Type B pancreatic cell (in vitro differentiated cells): ENCODE measurements around the gene MGRN1. TPM values are rescaled to one million over a fixed set of nuclear protein-coding genes. Genes with fewer than 3 reads are reported as not detected.

Source experiments
- DNase-seq: peaks from one replicate; pipeline ENCODE4 v3.0.0; 2021; ENCODE audit warnings: mixed read lengths; ENCODE audit not compliant: unreplicated experiment; ENCODE audit errors: extremely low spot score
- H3K27ac Mint-ChIP-seq: 2 replicates; pipeline ENCODE4 v1.8.0; 2021; ENCODE audit warnings: mild to moderate bottlenecking, mixed read lengths
- H3K27me3 Mint-ChIP-seq: 2 replicates; pipeline ENCODE4 v1.8.0; 2021; ENCODE audit warnings: mixed read lengths
- H3K36me3 Mint-ChIP-seq: 2 replicates; pipeline ENCODE4 v1.8.0; 2021; ENCODE audit warnings: mixed read lengths
- H3K4me1 Mint-ChIP-seq: one replicate; pipeline ENCODE4 v1.8.0; 2021; ENCODE audit warnings: mixed read lengths; ENCODE audit not compliant: unreplicated experiment
- H3K4me3 Mint-ChIP-seq: 2 replicates; pipeline ENCODE4 v1.8.0; 2021; ENCODE audit warnings: mild to moderate bottlenecking, mixed read lengths
- H3K9me3 Mint-ChIP-seq: 2 replicates; pipeline ENCODE4 v1.8.0; 2021; ENCODE audit warnings: mixed read lengths
- total RNA-seq: library from RNA; stranded (reverse); gene quantifications from 2 replicates; pipeline ENCODE4 v1.2.1, GENCODE V29; 2021; ENCODE audit warnings: low replicate concordance
- TF ChIP-seq, protein P1 (sequence below): fragments of 200-600 bp; sonication (generic); conservative IDR thresholded peaks from 2 replicates; pipeline ENCODE4 v1.5.0; 2021; ENCODE audit warnings: antibody characterized with exemption, mild to moderate bottlenecking

MGRN1 gene
- total RNA-seq, 1 donor from 2014 or later = 88.6 TPM

GRCh38 chr16:4693296-4693955 lies 68.8 kb downstream of the MGRN1 start, which contains the start of gene NUDT16L1:
Gene NUDT16L1 (plus strand): TSS chr16:4693562. CDS start chr16:4693727, 165 bp downstream.
- DNase-seq = peak; percentile 98
- no peaks in the 10 kb centered on the region for H3K36me3 Mint-ChIP-seq
- H3K4me3 Mint-ChIP-seq = peak within 1 kb of the TSS; percentile 86
- no peaks in the 10 kb centered on the region for H3K27me3 Mint-ChIP-seq
- H3K4me1 Mint-ChIP-seq = no peaks in the 10 kb centered on the region
- no peaks in the 10 kb centered on the region for H3K9me3 Mint-ChIP-seq
- TF ChIP-seq, protein P1, sequence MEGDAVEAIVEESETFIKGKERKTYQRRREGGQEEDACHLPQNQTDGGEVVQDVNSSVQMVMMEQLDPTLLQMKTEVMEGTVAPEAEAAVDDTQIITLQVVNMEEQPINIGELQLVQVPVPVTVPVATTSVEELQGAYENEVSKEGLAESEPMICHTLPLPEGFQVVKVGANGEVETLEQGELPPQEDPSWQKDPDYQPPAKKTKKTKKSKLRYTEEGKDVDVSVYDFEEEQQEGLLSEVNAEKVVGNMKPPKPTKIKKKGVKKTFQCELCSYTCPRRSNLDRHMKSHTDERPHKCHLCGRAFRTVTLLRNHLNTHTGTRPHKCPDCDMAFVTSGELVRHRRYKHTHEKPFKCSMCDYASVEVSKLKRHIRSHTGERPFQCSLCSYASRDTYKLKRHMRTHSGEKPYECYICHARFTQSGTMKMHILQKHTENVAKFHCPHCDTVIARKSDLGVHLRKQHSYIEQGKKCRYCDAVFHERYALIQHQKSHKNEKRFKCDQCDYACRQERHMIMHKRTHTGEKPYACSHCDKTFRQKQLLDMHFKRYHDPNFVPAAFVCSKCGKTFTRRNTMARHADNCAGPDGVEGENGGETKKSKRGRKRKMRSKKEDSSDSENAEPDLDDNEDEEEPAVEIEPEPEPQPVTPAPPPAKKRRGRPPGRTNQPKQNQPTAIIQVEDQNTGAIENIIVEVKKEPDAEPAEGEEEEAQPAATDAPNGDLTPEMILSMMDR = no peak
- peak within 1 kb of the TSS; percentile 61 for H3K27ac Mint-ChIP-seq

- no peaks in the 10 kb centered on the region for H3K4me1 Mint-ChIP-seq
- H3K4me3 Mint-ChIP-seq = peak overlapping the region; percentile 86
- no peaks in the 10 kb centered on the region for H3K27me3 Mint-ChIP-seq
- TF ChIP-seq, protein P1 = no peak
- H3K27ac Mint-ChIP-seq = no peak overlapping the region
- H3K36me3 Mint-ChIP-seq = no peaks in the 10 kb centered on the region
- H3K9me3 Mint-ChIP-seq = no peaks in the 10 kb centered on the region
- peak; percentile 72 for DNase-seq
These were observed 69.5 kb downstream of the MGRN1 start for GRCh38 chr16:4693956-4694641.

- peak overlapping the region; percentile 86 for H3K4me3 Mint-ChIP-seq
- H3K27me3 Mint-ChIP-seq = no peaks in the 10 kb centered on the region
- TF ChIP-seq, protein P1 = no peak
- H3K4me1 Mint-ChIP-seq = no peaks in the 10 kb centered on the region
- DNase-seq = no peak
- H3K9me3 Mint-ChIP-seq = no peaks in the 10 kb centered on the region
- peak overlapping the region; percentile 41 for H3K27ac Mint-ChIP-seq
- H3K36me3 Mint-ChIP-seq = no peaks in the 10 kb centered on the region
These were observed 70.2 kb downstream of the MGRN1 start for GRCh38 chr16:4694642-4695451.

DNA sequence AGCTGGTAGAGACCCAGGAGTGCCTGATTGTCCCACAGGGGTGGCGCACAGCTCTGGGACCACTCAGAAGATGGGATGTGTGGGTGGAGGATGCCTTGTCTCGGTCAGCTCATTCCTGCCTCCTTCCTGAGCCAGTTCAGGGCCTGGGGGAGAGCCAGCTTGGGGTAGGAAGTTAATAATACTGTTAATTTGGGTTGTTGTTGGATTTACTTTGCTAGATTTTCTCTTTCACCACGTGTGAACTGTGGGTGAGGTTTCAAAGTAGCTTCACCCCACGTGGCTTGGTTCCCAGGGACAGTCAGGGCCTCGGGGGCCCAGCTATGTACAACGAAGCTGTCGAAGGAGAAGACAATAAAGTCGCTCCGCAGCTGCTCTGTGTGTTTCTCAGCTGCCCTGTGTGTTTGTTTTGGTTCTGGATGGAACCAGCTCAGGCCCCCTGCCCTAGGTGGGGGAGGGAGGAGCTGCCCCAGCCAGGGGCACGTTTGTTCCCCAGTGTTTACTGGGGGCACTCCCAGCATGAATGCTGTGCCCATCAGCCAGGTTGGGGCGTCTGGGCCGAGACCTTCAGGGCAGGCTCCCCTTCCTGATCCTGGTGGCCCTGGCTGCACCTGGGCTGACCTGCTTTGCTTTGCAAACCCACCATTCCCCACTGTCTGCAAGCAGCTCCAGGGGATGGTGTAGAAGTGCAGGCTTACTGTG lies 71.0 kb downstream of the MGRN1 start:
- H3K27me3 Mint-ChIP-seq = no peaks in the 10 kb centered on the region
- H3K36me3 Mint-ChIP-seq = no peaks in the 10 kb centered on the region
- no peaks in the 10 kb centered on the region for H3K9me3 Mint-ChIP-seq
- no peaks in the 10 kb centered on the region for H3K4me1 Mint-ChIP-seq
- TF ChIP-seq, protein P1 = no peak
- DNase-seq = no peak
- H3K27ac Mint-ChIP-seq = peak overlapping the region; percentile 41
- peak overlapping the region; percentile 86 for H3K4me3 Mint-ChIP-seq
